GM19452 (cell line): ENCODE data around the gene TMIGD2.
"Not testable (repeated sequence)": the region's sequence is repeated elsewhere in the genome, so short reads cannot be mapped to it uniquely, and the experiment has no call there.

Experiments used
- ATAC-seq: cut with Tn5 transposase; IDR thresholded peaks from one replicate; pipeline ENCODE4 v1.9.1; 2021; ENCODE audit not compliant: unreplicated experiment

The TMIGD2 gene

DNA sequence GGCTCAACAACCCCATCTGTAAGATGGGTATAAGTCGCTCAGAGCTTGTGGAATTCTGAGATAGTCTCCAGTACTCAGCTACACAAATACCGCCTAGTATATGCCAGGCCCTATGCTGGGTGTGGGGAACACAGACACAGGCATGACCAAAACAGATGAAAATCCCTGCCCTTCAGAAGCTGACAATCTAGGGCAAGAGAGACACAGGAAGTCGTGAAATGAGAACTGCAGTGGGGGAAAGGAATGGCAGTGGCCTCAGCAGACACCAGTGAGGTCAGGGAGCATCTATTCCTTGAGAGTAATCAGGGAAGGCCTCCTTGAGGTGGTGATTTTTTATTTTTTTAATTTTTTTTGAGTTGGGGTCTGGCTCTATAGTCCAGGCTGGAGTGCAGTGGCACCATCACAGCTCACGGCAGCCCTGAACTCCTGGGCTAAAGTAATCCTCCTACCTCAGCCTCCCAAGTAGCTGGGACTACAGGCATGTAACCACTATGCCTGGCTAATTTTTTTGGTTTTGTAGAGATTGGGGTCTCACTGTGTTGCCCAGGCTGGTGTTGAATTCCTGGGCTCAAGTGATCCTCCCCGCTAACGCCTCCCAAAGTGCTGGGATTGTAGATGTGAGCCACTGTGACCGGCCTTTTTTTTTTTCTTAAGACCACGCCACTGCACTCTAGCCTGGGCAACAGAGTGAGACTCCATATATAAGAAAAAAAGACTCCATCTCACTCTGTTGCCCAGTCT is 3.2 kb downstream of the TMIGD2 start:
- no peak for ATAC-seq

DNA sequence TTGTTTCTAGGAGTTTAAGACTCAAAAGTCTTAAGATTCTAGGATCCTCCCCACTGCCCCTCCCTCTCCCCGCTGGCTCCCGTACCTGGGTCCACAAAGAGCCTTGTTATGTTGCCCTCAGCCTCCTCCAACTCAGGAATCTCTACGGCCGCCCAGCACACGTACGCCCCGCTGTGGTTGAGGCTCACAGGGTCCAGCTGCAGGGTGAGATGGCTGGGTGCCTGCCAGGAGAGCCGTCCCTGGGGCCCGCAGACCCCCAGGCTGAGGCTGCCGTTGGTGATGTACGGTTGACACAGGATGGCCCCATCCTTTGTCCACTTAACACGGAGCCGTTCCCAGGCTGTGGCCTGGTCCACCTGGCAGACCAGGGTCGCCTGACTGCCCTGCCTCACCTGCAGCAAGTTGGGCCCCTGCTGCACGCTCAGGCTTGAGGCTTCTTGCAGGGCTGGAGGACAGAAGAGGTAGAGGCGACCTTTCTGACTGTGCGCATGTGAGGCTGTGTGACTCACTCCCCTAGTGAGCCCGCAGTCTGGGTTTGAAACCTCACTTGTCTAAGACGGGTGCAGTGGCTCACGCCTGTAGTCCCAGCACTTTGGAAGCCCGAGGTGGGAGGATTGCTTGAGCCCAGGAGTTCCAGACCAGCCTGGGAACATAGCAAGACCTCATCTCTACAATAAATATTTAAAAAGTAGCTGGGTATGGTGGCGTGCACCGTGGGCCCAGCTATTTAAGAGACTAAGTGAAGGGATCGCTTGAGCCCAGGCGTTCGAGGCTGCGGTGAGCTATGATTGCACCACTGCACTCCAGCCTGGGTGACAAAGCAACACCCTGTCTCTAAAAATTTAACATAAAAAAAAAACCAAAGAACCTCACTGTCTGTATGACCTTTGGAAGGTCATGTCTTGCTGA is 4.0 kb downstream of the TMIGD2 start:
- no peak for ATAC-seq

DNA sequence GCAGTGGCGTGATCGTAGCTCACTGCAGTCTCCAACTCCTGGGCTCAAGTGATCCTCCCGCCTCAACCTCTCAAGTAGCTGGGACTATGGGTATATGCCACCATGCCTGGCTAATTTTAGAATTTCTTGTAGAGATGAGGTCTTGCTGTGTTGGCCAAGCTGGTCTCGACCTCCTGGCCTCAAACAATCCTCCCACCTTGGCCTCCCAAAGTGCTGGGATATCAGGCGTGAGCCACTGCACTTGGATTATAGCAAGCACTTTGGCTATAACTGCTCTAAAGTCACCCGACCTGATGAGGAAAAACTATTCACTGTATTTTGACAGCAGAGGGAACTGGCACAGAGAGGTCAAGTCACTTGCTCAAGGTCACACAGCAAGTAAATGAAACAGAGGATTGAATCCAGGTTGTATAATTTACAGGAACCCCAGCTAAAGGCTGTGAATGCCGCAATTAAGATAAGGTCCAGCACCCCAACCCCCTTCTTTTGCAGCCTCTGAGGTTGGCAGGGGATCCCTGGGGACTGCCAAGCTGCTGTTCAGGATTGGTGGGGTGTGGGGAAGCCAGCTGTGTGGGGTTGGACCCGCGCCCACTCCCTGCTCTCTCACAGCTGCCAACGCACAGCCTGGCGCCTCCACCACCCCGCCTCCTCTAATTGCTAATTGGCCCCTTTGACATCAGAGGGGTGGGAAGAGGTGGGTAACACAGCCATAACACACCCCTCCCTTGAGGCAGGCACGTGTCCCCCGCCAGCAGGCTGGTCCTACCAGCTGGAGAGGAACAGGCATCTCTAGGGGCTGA is 6.0 kb downstream of the TMIGD2 start:
- ATAC-seq = no peak

DNA sequence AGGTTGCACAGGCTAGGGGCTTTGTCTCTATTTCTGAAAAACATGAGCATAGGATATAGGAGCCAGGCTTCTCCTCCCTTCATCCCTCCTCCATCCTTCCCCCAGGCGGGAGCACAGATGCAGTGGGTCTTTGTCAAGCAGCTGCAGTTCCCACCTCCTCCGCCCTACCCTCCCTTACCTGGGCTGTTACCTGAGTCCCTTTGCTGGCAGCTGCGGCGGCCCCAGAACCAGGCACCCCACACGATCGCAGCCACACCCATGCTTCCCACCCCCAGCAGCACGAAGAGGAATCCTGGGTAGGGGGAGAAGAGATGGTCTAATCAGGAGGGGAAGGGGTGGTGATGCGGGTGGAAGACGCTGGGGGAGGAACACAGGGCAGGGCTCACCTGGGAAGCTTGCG is 7.8 kb downstream of the TMIGD2 start:
- no peak for ATAC-seq

DNA sequence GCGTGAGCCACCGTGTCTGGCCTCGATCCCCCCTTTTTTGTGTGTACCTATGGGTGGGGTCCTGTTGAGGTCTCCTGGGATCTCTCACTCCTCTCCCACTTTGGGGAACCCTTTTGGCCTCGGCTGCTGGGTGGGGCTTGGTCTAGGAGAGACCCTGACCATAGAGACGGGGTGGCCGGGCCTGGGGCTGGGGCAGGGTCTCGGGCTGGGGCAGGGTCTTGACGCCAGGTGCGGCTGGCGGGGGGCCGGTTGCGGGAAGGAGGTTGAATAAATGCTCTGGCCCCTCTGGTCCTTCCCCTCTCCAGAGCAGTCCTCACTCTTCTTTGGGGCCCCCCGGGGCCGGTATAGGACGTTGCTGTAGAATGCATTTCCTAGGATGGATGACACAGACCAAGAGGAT is 9.7 kb downstream of the TMIGD2 start:
- ATAC-seq = no peak

DNA sequence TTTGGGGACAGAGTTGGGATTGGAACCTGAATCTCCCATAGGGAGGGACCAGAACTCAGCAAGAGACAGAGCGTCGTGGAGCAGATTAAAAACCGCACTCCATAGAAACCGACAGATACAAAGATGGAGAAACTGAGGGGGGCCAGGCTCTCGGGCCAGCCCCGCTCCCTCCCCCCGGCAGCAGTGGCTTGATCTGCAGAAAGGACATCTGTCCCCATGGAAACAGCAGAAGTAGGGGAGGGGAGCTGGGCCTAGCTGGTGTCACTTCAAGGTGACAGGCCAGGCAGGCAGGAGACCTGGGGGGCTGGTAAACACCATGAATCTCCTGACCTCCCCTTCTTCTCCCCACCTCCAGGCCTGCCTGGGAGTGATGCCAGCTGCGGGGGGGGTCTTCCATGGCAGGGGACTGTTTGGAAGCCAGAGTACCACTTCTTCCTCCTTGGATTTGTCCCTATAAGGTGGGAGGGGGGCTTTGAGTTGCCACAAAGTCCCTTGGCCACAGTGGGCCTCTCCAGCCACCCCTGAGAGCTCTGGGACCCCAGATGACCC is 10.9 kb downstream of the TMIGD2 start:
- no peak for ATAC-seq

DNA sequence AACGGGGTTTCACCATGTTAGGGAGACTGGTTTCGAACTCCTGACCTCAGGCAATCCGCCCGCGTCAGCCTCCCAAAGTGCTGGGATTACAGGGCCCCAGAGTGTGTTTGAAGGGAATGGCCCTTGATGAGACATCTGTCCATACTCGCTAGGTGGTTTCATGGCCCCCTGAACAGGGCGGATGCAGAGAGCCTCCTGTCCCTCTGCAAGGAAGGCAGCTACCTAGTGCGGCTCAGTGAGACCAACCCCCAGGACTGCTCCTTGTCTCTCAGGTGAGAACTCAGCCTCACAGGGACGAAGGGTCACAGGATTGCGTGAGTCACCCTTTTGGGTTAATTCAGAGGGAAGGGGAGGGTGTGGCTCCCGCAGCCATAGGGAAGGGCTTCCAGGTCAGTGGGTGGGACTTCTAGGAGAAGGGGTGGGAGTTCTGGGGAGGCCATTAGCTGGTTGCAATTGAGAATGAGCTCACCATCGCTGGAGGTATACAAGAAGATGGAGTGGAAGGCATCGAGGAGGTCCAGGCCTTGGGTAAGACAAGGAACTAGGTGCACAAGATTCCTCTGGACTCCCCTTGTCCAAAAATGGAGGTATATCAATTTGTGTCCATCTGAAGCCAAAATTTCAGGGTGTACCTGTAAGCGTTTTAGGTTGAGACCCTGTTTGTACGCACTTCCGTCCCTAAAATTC is 14.0 kb downstream of the TMIGD2 start:
- ATAC-seq = no peak

DNA sequence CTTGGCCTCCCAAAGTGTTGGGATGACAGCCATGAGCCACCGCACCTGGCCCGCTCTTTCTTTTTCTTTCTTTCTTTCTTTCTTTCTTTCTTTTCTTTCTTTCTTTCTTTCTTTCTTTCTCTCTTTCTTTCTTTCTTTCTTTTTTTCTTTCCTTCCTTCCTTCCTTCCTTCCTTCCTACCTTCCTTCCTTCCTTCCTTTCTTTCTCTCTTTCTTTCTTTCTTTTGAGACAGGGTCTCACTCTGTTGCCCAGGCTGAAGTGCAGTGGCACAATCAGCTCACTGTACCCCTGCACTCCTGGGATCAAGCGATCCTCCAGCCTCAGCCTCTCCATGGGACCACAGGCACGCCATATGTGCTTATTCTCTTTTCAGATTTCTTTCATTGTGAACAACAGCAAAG is 16.0 kb downstream of the TMIGD2 start:
- not testable (repeated sequence) for ATAC-seq

DNA sequence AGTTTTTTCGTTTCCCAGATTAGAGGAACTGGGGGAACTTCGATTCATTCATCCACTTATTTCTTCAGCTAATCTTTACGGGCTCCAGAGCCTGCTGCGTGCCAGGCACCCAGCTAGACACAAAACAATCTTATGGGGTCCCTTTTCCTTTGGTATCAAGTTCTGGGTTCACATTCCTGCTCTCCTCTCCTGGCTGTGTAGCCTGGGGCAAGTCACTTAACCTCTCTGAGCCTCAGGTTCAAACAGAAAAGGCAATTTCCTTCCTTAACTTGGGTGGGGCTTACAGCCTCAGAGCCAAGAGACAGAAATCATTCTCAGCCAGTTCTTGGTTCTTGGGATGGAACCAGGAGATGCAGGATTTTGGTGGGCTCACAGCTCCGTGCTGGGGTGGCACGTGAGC is 17.2 kb downstream of the TMIGD2 start:
- no peak for ATAC-seq

DNA sequence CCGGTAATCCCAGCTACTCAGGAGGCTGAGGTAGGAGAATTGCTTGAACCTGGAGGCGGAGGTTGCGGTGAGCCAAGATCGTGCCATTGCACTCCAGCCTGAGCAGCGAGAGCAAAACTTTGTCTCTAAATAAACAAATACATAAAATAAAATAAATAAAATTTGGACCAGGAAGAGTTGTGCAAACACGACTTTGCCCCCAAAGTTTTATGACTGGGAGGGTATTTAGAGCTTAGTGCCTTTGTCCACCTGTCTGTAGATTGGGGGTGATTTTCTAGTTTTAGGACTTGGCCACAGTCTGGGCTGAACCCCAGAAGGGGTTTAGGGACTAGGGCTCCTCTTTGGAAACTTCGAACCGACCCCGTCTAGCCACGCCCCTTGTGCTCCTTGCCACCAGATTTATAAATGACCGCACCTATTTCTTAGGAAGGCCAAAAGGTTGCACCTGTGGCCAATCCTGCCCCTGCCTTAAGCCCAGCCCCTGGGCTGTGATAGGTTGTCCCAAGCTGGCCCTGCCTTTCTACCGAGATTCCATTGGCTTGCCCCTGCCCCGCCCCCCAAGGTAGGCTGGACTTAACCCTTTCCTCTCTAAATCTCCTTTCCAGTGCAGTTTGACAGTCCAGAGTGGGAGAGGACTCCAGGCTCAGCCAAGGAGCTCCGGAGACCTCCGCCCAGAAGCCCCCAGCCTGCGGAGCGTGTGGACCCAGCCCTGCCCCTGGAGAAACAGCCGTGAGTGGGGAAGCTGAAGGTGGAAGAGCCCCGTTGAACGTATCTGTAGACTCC is 17.8 kb downstream of the TMIGD2 start:
- no peak for ATAC-seq

DNA sequence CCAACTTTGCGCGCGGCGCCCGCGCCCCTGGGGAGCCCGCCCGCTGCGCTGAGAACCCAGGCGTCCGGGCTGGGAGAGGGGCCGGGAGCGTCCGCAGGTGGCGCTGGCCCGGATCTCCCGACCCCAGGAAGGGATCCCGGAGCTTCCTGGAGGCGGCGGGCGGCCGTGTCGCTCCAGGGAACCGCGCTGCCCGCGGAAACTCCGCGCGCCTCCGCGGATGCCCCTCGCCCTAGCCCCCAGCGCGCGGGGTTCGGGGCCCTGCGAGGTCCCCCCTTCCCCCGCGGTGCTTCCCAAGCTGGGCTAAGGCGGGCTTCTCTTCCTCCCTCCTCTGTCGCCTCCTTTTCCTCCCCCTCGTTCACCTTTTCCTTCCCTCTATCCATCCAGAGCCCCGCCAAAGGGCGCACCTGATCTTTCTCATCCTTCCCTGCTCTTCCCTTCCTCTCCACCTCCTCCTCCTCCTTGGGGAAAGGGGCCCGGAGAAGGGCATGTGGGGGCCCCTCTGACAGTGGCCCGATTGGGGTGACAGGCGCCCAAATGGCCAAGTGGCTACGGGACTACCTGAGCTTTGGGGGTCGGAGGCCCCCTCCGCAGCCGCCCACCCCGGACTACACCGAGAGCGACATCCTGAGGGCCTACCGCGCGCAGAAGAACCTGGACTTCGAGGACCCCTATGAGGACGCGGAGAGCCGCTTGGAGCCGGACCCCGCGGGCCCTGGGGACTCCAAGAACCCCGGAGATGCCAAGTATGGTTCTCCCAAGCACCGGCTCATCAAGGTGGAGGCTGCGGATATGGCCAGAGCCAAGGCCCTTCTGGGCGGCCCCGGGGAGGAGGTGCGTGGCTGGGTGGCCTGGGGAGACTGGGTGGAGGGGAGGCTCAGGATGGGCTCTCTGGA is 22.4 kb downstream of the TMIGD2 start:
- no peak for ATAC-seq

DNA sequence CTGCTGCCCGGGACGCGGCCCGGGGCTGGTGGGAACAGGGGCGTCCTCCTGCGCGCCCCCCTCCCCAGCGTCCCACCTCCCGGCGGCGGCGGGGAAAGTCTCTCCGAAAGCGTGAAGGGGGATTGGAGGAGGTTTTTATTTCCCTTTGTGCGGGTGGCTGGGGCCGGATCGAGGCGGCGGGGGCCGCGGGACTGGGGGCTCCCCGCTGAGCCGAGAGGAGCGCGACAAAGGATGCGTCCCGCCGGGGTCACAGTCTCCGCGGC is 23.0 kb downstream of the TMIGD2 start:
- ATAC-seq = no peak

DNA sequence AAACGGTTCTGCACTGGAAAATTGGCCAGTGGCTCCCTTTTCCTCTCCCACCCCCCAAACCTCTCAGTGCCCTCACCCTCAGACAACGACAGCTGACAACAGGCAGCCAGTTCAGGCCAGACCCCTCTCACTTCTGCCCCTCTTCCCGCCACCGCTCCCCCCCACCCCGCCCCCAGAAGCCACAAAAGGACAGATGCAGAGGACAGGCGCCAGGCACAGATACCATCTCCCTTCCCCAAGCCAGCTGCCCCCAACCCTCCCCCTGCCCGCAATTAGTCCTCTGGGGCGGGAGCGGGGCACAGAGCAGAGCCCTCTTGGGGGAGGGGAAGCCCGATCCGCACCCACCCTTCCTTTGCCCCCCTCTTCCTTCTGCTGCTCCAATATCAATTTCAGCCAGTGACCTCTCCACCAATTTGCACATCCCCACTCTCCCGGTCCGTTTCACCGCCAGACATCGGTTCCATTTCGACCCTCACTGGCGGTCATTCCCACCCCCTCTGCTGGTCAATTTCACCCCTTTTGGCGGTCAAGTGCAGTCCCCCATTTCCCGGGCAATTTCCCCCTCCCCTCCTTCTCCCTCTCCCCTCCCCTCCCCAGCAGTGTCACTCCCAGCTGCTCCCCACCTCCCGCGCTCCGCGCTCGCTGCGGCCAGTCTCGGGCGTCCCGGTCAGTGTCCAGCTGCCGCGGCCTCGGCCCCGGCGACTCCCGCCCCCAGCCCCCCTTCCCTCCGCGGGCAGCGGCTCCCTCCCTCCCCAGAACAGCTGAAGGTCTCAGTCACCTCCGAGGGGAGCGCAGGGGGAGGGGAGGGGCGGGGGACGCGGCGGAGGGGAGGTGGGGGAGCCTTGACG is 23.5 kb downstream of the TMIGD2 start, which contains the start of gene SHD:
Gene SHD (plus strand): TSS at position 848 of the 848 bp plus-strand sequence. CDS start 798 bp downstream, outside the sequence.
- no peak for ATAC-seq

DNA sequence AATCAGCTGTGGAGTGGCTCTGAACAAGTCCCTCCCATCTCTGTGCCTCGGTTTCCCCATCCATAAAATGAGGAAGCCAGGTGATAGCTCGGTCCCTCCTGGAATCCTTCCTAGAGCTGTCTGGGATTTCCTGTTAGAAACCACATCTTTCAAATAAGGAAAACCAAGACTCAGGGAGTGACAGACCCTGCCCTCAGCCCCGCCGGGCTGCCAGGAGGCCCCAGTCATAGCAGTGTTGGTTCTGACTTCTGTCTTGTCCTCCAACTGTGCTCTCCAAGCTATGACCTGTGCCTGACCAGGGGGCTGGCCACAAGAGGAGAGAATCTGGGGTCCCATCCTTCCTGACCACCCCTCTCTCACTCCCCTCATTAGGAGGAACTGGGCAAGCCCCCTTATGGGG is 24.2 kb downstream of the TMIGD2 start:
- ATAC-seq = no peak

DNA sequence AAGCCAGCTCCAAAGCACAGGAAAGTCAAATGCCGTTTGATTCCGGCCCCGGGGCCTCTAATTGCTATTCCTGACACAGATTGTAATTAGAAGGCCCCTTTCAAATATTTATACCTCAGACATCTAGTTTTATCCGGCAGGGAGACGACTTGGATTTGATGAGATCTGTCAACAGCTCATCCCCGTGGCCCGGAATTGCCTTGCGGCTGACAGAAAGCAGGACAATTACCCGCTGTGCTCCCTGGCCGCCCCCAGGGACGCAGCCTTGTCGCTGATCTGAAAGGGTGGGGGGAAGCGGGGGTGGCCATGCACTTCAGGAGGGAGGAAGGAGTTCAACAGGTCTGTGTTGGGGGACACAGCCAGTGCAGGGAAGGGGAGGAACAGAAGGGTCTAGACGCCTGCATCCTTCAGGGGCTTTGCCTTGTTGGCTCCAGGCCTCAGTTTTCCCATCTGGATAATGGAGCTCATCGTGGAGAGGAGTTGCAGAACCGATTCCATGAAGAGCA is 24.9 kb downstream of the TMIGD2 start:
- no peak for ATAC-seq

DNA sequence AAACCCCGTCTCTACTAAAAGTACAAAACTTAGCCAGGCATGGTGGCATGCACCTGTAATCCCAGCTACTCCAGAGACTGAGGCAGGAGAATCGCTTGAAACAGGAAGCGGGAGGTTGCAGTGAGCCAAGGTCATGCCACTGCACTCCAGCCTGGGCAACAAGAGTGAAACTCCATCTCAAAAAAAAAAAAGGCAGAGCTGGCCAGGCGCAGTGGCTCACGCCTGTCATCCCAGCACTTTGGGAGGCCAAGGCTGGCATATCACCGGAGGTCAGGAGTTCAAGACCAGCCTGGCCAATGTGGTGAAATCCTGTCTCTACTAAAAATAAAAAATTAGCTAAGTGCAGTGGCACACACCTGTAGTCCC is 27.9 kb downstream of the TMIGD2 start:
- not testable (repeated sequence) for ATAC-seq

DNA sequence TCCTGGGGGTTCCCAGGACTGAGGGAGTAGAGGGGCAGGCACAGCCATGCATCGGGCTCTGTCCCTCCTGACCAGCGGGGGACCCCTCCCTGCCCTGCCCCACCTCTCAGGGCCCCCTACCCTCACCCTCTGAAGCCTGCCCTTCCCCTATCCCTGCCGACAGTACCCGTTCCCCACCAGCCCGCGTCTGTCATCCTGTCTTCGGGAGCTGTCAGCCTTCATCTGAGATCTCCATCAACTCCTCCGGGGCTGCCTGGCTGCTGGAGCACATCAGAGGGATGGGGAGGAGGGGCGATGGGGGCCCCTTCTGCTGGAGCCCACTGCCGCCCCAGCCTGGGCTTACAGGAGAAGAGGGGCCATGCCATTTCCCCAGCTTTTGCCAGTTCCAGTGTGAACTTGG is 29.3 kb downstream of the TMIGD2 start:
- ATAC-seq = no peak
